Esophagus squamous epithelium (tissue), 4 donors: ENCODE measurements around the gene GUCY2F.

Experiments
- CTCF ChIP-seq, 6 experiments: fragments of 450-650 bp in 4 of 6; fragments of 200-600 bp in 2 of 6; sonication (generic) in 2 of 6; IDR thresholded peaks; one replicate each; pipeline ENCODE4 v1.5.1; 2016 to 2019; ENCODE audit warnings: antibody characterized with exemption in 6 of 6, mild to moderate bottlenecking in 4 of 6, moderate library complexity in 4 of 6
- POLR2A ChIP-seq, 4 donors: fragments of 450-650 bp; IDR thresholded peaks; one replicate each; pipeline ENCODE4 v1.6.1; 2017; ENCODE audit warnings: antibody characterized with exemption in 4 of 4, mild to moderate bottlenecking in 4 of 4, moderate library complexity in 3 of 4

- no peak for TF ChIP-seq CTCF (IDR thresholded peaks at IDR 0.05)
- TF ChIP-seq POLR2A (IDR thresholded peaks at IDR 0.05) = no peak
These were observed 78.0 kb downstream of the GUCY2F start for GRCh38 chrX:109403922-109404321.
